ENCODE data around the gene SDHAF3. TPM values are rescaled to one million over a fixed set of nuclear protein-coding genes. Genes with fewer than 3 reads are reported as not detected.

SDHAF3 gene
- total and polyA plus RNA-seq, 10 of the 15 experiments (the other 5 are each of a cell fraction or from before 2014, with no cell fraction given): 24.3 to 124 (median 63.5) TPM

GRCh38 chr7:97117372-97118188 lies at the start of gene SDHAF3 (continued):
- peak; percentile 97 to 98 for TF ChIP-seq BHLHE40 (IDR thresholded peaks at IDR 0.05; ENCODE audit: borderline replicate concordance in 1 of 2, low read depth in 2 of 2, low read length in 1 of 2)
- peak; percentile 42; the same call in 1 of the 2 replicates for TF ChIP-seq DPF2 (IDR thresholded peaks at IDR 0.05)
- peak; percentile 64 for TF ChIP-seq FOXK2 (IDR thresholded peaks at IDR 0.05)
- TF ChIP-seq HSF1 (IDR thresholded peaks at IDR 0.05; ENCODE audit: low read depth, low read length): no peak
- no peak for TF ChIP-seq SUZ12 (IDR thresholded peaks at IDR 0.05; ENCODE audit: unreplicated experiment)
- TF ChIP-seq ZSCAN29 (IDR thresholded peaks at IDR 0.05): no peak
- TF ChIP-seq POU2F2 (IDR thresholded peaks at IDR 0.05; ENCODE audit: borderline replicate concordance, low read depth, low read length): peak; percentile 67; the same call in 1 of the 3 replicates
- TF ChIP-seq SIN3A (IDR thresholded peaks at IDR 0.05; ENCODE audit: low read depth, low read length): no peak
- TF ChIP-seq BRCA1 (IDR thresholded peaks at IDR 0.05; ENCODE audit: low read depth, low read length): no peak
- TF ChIP-seq ZBTB40 (IDR thresholded peaks at IDR 0.05; ENCODE audit: borderline replicate concordance): peak; percentile 98
- peak; percentile 81 for TF ChIP-seq RELA (IDR thresholded peaks at IDR 0.05; ENCODE audit: borderline replicate concordance, partially characterized antibody)
- peak; percentile 52; the same call in 1 of the 2 replicates for TF ChIP-seq ELK1 (IDR thresholded peaks at IDR 0.05; ENCODE audit: low read depth, low read length)
- TF ChIP-seq E4F1 (IDR thresholded peaks at IDR 0.05; ENCODE audit: borderline replicate concordance, partially characterized antibody): peak; percentile 68
- TF ChIP-seq E2F8 (IDR thresholded peaks at IDR 0.05; ENCODE audit: low read depth, partially characterized antibody): peak; percentile 48
- no peak for TF ChIP-seq RFX5 (IDR thresholded peaks at IDR 0.05; ENCODE audit: low read depth, low read length)
- peak; percentile 40; the same call in 1 of the 2 replicates for TF ChIP-seq SREBF2 (IDR thresholded peaks at IDR 0.05; ENCODE audit: low read length)
- no peak for TF ChIP-seq RBBP5 (conservative IDR thresholded peaks at IDR 0.05)

Data from GM12878 (cell line).